Measurements from ENCODE around the gene BCAN.

BCAN gene

GRCh38 chr1:156652992-156653355 is 11.1 kb downstream of the BCAN start:
- POLR2A ChIA-PET: no interaction called here
- H3K4me3 ChIP-seq (ENCODE audit: control insufficient read depth in 1 of 7, extremely low read depth in 1 of 7, insufficient read depth in 4 of 7, low read depth in 2 of 7, low read length in 6 of 7): no peak overlapping the region
- no peaks in the 10 kb centered on the region for H3K36me3 ChIP-seq (ENCODE audit: control insufficient read depth in 4 of 4, insufficient read depth in 4 of 4, low read length in 3 of 4)
- H3K4me1 ChIP-seq (ENCODE audit: control extremely low read depth in 1 of 4, control insufficient read depth in 4 of 4, insufficient read depth in 4 of 4, low read length in 3 of 4): peaks cover 0 to 20% (median 18%) of the 10 kb centered on the region in 4 experiments
- 96% methylated on average over 9 of the region's 9 CpGs for WGBS (ENCODE audit: insufficient coverage)
- no peak overlapping the region for H3K27ac ChIP-seq (ENCODE audit: insufficient read depth in 1 of 2, low read depth in 1 of 2, low read length in 2 of 2, poor library complexity in 1 of 2, severe bottlenecking in 2 of 2)
- H3K27me3 ChIP-seq (replicated peaks in 2 of 5; ENCODE audit: control insufficient read depth in 4 of 5, insufficient read depth in 5 of 5, low read length in 4 of 5): peaks cover 0 to 91% (median 41%) of the 10 kb centered on the region in 5 experiments
- CTCF ChIA-PET: interaction anchor here (0.8 to 18.3 kb wide), 4 partner anchors 7 to 41 kb away, joined by 3 to 275 read pairs (median 18); partner anchors contain the start of gene HAPLN2
- H3K9me3 ChIP-seq (ENCODE audit: control extremely low read depth in 1 of 5, control insufficient read depth in 4 of 5, insufficient read depth in 2 of 5, low read depth in 1 of 5, low read length in 4 of 5): no peaks in the 10 kb centered on the region
- DNase-seq: no peak

DNA sequence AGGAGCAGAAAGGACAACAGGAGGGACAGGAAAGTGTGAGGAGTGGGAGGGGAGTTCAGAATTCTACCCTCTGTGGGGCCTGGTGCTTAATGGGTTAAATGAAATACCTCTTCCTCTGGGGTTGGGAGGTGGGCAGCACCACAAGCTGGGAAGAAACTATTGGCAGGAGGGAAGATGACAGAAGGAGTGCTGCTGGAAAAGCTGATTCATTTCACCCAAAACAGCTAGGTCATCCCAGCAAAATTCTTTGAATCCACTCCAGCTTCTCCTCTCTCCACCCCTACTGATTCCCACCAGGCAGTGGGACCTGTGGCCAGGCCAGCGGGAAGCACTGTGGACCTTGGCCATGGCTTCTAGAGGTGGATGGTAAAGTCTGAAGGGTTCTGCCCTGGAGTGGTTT is 12.8 kb downstream of the BCAN start:
- Histone ChIP-seq H3K4me3 (ENCODE audit: control insufficient read depth in 1 of 7, extremely low read depth in 1 of 7, insufficient read depth in 4 of 7, low read depth in 2 of 7, low read length in 6 of 7) (no peak overlapping the region), H3K4me1 (ENCODE audit: control extremely low read depth in 1 of 4, control insufficient read depth in 4 of 4, insufficient read depth in 4 of 4, low read length in 3 of 4) (peaks cover 0 to 36% (median 29%) of the 10 kb centered on the region in 4 experiments), H3K9me3 (ENCODE audit: control extremely low read depth in 1 of 5, control insufficient read depth in 4 of 5, insufficient read depth in 2 of 5, low read depth in 1 of 5, low read length in 4 of 5) (no peaks in the 10 kb centered on the region), H3K27ac (ENCODE audit: insufficient read depth in 1 of 2, low read depth in 1 of 2, low read length in 2 of 2, poor library complexity in 1 of 2, severe bottlenecking in 2 of 2) (no peak overlapping the region), H3K27me3 (replicated peaks in 2 of 5; ENCODE audit: control insufficient read depth in 4 of 5, insufficient read depth in 5 of 5, low read length in 4 of 5) (peaks cover 0 to 74% (median 36%) of the 10 kb centered on the region in 5 experiments), H3K36me3 (ENCODE audit: control insufficient read depth in 4 of 4, insufficient read depth in 4 of 4, low read length in 3 of 4) (no peaks in the 10 kb centered on the region)
- WGBS (ENCODE audit: insufficient coverage): no CpG with 5 or more reads among the region's 1 CpG
- DNase-seq: no peak
- ChIA-PET CTCF (interaction anchor here (5.8 to 16.8 kb wide), 3 partner anchors 12 to 29 kb away, joined by 72 to 351 read pairs (median 268); partner anchors contain the start of genes BCAN, HAPLN2 and NES), POLR2A (no interaction called here)

- H3K27ac ChIP-seq (ENCODE audit: insufficient read depth in 1 of 2, low read depth in 1 of 2, low read length in 2 of 2, poor library complexity in 1 of 2, severe bottlenecking in 2 of 2): no peak overlapping the region
- no peak for DNase-seq
- whole genome bisulfite sequencing (ENCODE audit: insufficient coverage): 45% methylated on average over 2 of the region's 2 CpGs
- ChIA-PET CTCF (interaction anchor here (5.8 to 16.8 kb wide), 3 partner anchors 13 to 30 kb away, joined by 72 to 351 read pairs (median 268); partner anchors contain the start of genes BCAN, HAPLN2 and NES), POLR2A (no interaction called here)
- H3K9me3 ChIP-seq (ENCODE audit: control extremely low read depth in 1 of 5, control insufficient read depth in 4 of 5, insufficient read depth in 2 of 5, low read depth in 1 of 5, low read length in 4 of 5): no peaks in the 10 kb centered on the region
- no peak overlapping the region for H3K4me3 ChIP-seq (ENCODE audit: control insufficient read depth in 1 of 7, extremely low read depth in 1 of 7, insufficient read depth in 4 of 7, low read depth in 2 of 7, low read length in 6 of 7)
- H3K36me3 ChIP-seq (ENCODE audit: control insufficient read depth in 4 of 4, insufficient read depth in 4 of 4, low read length in 3 of 4): no peaks in the 10 kb centered on the region
- H3K4me1 ChIP-seq (ENCODE audit: control extremely low read depth in 1 of 4, control insufficient read depth in 4 of 4, insufficient read depth in 4 of 4, low read length in 3 of 4): peaks cover 0 to 41% (median 34%) of the 10 kb centered on the region in 4 experiments
- H3K27me3 ChIP-seq (replicated peaks in 2 of 5; ENCODE audit: control insufficient read depth in 4 of 5, insufficient read depth in 5 of 5, low read length in 4 of 5): peaks cover 0 to 68% (median 32%) of the 10 kb centered on the region in 5 experiments
Measured at GRCh38 chr1:156655151-156655903, 13.4 kb downstream of the BCAN start.

DNA sequence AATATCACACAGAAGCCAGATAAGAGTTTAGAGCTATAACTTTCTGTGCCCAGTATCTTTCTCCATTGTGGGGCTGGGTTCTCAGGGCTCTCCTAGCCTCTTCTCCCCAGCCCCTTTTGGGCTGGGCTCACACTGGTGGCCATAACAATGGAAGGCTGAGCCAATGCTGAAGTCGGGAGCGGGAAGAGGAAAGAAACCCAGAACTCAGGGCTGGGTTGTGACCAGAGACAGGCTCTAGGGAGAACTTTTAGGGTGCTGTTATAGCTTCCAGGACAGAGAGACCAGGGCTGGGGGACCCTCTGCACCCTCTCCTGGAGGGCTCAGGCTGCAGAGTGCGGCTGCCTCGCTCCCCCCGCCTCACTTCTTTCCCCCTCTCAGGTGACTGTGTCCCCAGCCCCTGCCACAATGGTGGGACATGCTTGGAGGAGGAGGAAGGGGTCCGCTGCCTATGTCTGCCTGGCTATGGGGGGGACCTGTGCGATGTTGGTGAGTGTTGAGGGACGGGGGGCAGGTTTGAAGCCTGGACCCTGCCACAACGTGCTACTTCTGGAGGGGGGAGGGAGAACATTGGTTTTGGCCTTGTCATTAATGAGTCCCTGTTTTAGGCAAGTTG is 14.1 kb downstream of the BCAN start:
- WGBS (ENCODE audit: insufficient coverage): 80% methylated on average over 1 of the region's 9 CpGs
- CTCF ChIA-PET: interaction anchor here (1.1 to 16.8 kb wide), 5 partner anchors 13 to 39 kb away, joined by 3 to 351 read pairs (median 72); partner anchors contain the start of genes BCAN, HAPLN2 and NES
- Histone ChIP-seq H3K4me3 (ENCODE audit: control insufficient read depth in 1 of 7, extremely low read depth in 1 of 7, insufficient read depth in 4 of 7, low read depth in 2 of 7, low read length in 6 of 7) (no peak overlapping the region), H3K4me1 (ENCODE audit: control extremely low read depth in 1 of 4, control insufficient read depth in 4 of 4, insufficient read depth in 4 of 4, low read length in 3 of 4) (peaks cover 0 to 48% (median 41%) of the 10 kb centered on the region in 4 experiments), H3K36me3 (ENCODE audit: control insufficient read depth in 4 of 4, insufficient read depth in 4 of 4, low read length in 3 of 4) (no peaks in the 10 kb centered on the region), H3K27me3 (replicated peaks in 2 of 5; ENCODE audit: control insufficient read depth in 4 of 5, insufficient read depth in 5 of 5, low read length in 4 of 5) (peaks cover 0 to 61% (median 29%) of the 10 kb centered on the region in 5 experiments), H3K9me3 (ENCODE audit: control extremely low read depth in 1 of 5, control insufficient read depth in 4 of 5, insufficient read depth in 2 of 5, low read depth in 1 of 5, low read length in 4 of 5) (no peaks in the 10 kb centered on the region), H3K27ac (ENCODE audit: insufficient read depth in 1 of 2, low read depth in 1 of 2, low read length in 2 of 2, poor library complexity in 1 of 2, severe bottlenecking in 2 of 2) (no peak overlapping the region)
- POLR2A ChIA-PET: no interaction called here
- DNase-seq: no peak

DNA sequence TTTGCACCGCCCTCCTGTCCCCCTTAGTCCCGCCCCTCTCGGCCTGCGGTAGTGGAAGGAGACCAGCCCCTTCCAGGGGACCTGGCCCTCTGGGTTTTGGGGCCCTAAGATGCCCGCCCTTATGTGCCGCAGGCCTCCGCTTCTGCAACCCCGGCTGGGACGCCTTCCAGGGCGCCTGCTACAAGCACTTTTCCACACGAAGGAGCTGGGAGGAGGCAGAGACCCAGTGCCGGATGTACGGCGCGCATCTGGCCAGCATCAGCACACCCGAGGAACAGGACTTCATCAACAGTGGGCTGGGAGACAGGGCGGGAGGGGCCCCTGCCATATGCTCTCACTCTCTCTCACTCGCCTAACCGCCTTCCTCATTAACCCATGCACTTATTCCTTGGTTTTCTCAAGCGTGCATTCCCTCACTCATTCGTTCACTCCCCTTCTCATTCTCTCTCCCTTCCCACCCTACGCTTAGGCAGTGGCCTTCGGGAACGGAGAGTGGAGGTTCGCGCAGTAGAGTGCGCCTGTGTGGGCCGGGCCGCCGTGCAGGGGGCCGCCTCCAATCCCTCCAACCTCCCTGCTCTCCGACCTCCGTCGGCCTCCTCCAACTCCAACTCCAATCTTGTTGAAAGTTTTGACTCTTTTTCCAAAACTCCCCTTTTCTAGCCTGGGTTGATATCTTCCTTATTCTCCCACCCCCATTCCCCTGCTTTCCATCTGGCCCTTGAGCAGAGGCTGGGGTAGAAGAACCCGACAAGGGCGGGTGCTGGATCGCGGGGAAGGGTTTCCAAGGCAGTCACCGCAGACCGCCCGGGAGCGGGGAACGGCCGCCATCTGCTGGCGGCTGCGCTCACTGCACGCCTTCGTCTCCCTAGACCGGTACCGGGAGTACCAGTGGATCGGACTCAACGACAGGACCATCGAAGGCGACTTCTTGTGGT is 15.2 kb downstream of the BCAN start:
- ChIA-PET CTCF (interaction anchor here (0.5 to 16.8 kb wide), 17 partner anchors 8 to 272 kb away, joined by 3 to 351 read pairs (median 4); partner anchors contain the start of genes BCAN, HAPLN2, ISG20L2 and METTL25B), POLR2A (interaction anchor here (0.9 kb wide), 1 partner anchor 30 kb away, joined by 3 read pairs; no protein-coding TSS in a partner anchor)
- peak; percentile 50 to 66 (median 63) for DNase-seq
- no peaks in the 10 kb centered on the region for H3K9me3 ChIP-seq (ENCODE audit: control extremely low read depth in 1 of 5, control insufficient read depth in 4 of 5, insufficient read depth in 2 of 5, low read depth in 1 of 5, low read length in 4 of 5)
- no peaks in the 10 kb centered on the region for H3K36me3 ChIP-seq (ENCODE audit: control insufficient read depth in 4 of 4, insufficient read depth in 4 of 4, low read length in 3 of 4)
- H3K4me1 ChIP-seq (ENCODE audit: control extremely low read depth in 1 of 4, control insufficient read depth in 4 of 4, insufficient read depth in 4 of 4, low read length in 3 of 4): peaks cover 0 to 58% (median 52%) of the 10 kb centered on the region in 4 experiments
- WGBS (ENCODE audit: insufficient coverage): under 1% methylated on average over 50 of the region's 54 CpGs
- no peak overlapping the region for H3K27ac ChIP-seq (ENCODE audit: insufficient read depth in 1 of 2, low read depth in 1 of 2, low read length in 2 of 2, poor library complexity in 1 of 2, severe bottlenecking in 2 of 2)
- peaks cover 0 to 53% (median 29%) of the 10 kb centered on the region in 5 experiments for H3K27me3 ChIP-seq (replicated peaks in 2 of 5; ENCODE audit: control insufficient read depth in 4 of 5, insufficient read depth in 5 of 5, low read length in 4 of 5)
- H3K4me3 ChIP-seq (ENCODE audit: control insufficient read depth in 1 of 7, extremely low read depth in 1 of 7, insufficient read depth in 4 of 7, low read depth in 2 of 7, low read length in 6 of 7): peak overlapping the region in 5 of 7 experiments; percentile 11 to 61 (median 21)

- POLR2A ChIA-PET: interaction anchor here (0.9 kb wide), 1 partner anchor 30 kb away, joined by 3 read pairs; no protein-coding TSS in a partner anchor
- 8% methylated on average over 14 of the region's 15 CpGs for WGBS (ENCODE audit: insufficient coverage)
- peaks cover 3 to 66% (median 59%) of the 10 kb centered on the region in 4 experiments for H3K4me1 ChIP-seq (ENCODE audit: control extremely low read depth in 1 of 4, control insufficient read depth in 4 of 4, insufficient read depth in 4 of 4, low read length in 3 of 4)
Measured at GRCh38 chr1:156657741-156658319, 15.9 kb downstream of the BCAN start.

More at GRCh38 chr1:156657741-156658319, 15.9 kb downstream of the BCAN start:
- H3K9me3 ChIP-seq (ENCODE audit: control extremely low read depth in 1 of 5, control insufficient read depth in 4 of 5, insufficient read depth in 2 of 5, low read depth in 1 of 5, low read length in 4 of 5): no peaks in the 10 kb centered on the region
- CTCF ChIA-PET: interaction anchor here (0.5 to 16.8 kb wide), 19 partner anchors 9 to 271 kb away, joined by 3 to 351 read pairs (median 4); partner anchors contain the start of genes BCAN, HAPLN2, ISG20L2 and METTL25B
- DNase-seq: peak in 2 of 3 donors; percentile 47 to 64
- H3K27me3 ChIP-seq (replicated peaks in 2 of 5; ENCODE audit: control insufficient read depth in 4 of 5, insufficient read depth in 5 of 5, low read length in 4 of 5): peaks cover 0 to 49% (median 27%) of the 10 kb centered on the region in 5 experiments
- peak overlapping the region in 2 of 7 experiments; percentile 46 to 61 for H3K4me3 ChIP-seq (ENCODE audit: control insufficient read depth in 1 of 7, extremely low read depth in 1 of 7, insufficient read depth in 4 of 7, low read depth in 2 of 7, low read length in 6 of 7)
- H3K36me3 ChIP-seq (ENCODE audit: control insufficient read depth in 4 of 4, insufficient read depth in 4 of 4, low read length in 3 of 4): no peaks in the 10 kb centered on the region
- no peak overlapping the region for H3K27ac ChIP-seq (ENCODE audit: insufficient read depth in 1 of 2, low read depth in 1 of 2, low read length in 2 of 2, poor library complexity in 1 of 2, severe bottlenecking in 2 of 2)
